GM18868 (cell line): ENCODE measurements around the gene CPT1A.
"Not testable (repeated sequence)": the region's sequence is repeated elsewhere in the genome, so short reads cannot be mapped to it uniquely, and the experiment has no call there.

Experiments used
- ATAC-seq: cut with Tn5 transposase; IDR thresholded peaks from one replicate; pipeline ENCODE4 v1.9.1; 2021; ENCODE audit warnings: mild to moderate bottlenecking, moderate library complexity; ENCODE audit not compliant: unreplicated experiment

CPT1A gene

DNA sequence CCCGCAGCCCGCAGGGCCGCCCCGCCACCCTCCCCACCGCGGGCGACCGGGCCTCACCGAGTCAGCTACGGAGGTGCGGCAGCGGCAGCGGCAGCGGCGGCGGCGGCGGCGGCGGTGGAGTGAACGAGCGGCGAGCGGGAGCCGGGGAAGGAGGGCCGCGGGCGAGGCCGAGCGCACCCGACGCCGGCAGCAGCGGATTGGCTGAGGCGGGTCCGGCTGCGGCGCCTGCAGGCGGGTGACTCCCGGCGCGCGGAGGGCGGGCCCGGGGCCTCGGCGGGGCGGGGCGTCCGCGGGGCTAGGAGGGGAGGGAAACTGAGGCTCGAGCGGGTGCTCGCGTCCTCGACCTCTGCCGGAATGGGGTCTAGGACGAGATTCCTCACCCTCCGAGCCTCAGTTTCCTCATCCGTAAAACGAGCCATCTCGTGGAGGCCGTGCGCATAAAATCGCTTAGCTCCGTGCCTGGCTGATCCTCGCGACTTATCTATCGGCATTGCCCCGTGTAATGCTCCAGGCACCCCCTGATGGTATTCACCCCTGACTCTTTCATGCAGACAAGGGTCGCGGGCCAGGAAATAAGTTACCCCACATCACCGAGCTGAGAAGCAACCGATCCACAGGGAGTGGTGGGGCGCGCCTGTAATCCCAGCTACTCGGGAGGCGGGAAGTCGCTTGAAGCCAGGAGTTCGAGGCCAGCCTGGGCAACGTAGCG, at the start of gene CPT1A:
TSS of gene CPT1A (minus strand) at position 199 of the 709 bp plus-strand sequence. CDS start 26,442 bp downstream, outside the sequence.
- peak; percentile 39 for ATAC-seq

DNA sequence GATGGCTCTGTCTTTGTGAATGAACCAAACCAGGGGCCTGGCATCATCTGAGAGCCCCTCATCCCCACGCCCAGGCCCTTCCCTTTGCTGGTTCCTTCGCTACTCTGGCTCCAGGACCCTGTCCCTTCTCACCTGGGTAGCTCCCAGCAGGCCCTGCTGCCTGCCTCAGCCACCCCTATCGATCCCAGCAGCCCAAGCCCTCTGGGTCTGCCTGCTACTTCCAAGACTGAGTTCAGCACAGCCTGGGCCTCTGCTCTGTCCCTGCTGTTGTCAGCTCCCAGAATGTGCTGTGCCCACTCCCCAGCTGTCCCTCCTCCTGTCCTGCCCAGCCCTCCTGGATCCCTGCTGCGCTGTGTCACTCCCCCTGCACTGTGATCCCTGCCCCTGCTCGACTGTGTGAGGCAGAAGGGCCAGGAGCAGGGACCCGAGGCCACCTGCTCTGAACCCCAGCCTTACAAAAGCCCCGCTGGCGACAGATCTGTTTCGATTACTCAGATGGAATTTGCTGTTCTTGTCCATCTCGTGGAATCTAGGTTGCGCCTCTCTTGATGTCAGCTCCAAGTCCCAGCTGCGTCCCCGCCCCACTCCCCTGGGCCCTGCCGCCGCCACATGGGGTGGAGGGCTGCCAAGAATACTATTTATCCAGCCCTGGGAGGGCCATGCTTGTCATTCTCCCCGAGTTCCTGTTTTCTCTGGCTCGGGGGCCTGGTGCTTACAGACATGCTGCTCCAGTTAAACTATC, 48.9 kb upstream of the CPT1A start:
- ATAC-seq = no peak

DNA sequence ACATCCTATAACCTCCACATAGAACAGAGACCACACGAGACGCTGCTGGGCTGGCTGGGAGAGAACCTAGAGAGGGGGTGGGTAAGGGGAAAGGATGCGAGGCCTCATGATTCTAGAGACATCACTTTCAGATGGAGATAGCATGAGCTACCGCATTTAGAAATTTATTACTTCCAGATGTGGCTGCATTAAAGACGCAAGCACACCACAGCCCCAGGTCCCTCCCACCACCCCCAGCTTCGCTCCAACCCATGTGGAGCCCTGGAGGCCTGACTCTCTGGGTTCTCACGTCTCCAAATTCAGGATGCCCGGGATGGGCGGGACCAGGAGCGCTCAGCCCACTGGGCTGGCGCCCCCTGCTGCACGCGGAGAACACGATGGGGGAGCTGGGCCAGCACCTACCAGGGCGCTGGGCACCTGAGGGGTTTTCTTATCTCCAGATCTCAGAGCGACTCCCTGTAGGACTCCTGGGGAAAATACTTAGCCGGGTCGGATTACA, 48.3 kb upstream of the CPT1A start:
- ATAC-seq = no peak

- ATAC-seq = not testable (repeated sequence)
These were observed 43.1 kb upstream of the CPT1A start for GRCh38 chr11:68884827-68885226.

DNA sequence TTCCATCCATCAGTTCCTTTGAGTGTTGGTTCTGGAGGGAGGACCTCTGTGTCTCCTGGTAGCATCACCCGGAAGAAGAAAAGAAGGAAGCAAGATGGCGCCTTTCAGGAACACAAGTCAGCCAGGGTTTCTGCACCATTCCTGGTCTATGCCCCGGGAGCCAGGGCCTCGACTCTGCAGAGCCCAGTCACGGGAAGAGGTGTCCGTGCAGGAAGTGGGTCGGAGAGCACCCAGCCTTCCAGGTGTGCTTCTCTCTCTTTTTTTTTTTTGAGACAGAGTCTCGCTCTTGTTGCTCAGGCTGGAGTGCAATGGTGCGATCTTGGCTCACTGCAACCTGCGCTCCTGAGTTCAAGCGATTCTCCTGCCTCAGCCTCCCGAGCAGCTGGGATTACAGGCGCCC, 40.7 kb upstream of the CPT1A start:
- ATAC-seq = no peak

DNA sequence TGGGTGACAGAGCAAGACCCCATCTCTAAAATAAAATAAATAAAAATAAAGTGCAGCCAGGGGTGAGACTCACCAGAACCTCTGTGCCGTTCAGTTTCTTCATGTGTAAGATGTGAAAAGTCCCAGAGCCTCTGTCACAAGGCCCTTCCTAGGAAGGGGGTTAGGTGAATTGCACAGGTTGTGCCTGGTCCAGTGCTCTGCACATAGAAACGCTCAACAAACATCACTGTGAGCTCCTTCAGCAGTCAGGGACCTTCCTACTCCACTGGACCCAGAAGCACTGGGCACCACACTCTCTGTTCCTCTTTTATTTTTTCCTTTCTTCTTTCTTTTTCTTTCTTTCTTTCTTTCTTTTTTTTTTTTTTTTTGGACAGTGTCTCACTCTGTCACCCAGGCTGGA, 39.6 kb upstream of the CPT1A start:
- ATAC-seq = no peak

GRCh38 chr11:68880851-68881250, 39.1 kb upstream of the CPT1A start:
- ATAC-seq = no peak

- no peak for ATAC-seq
These were observed 36.3 kb upstream of the CPT1A start for GRCh38 chr11:68878022-68878421.

DNA sequence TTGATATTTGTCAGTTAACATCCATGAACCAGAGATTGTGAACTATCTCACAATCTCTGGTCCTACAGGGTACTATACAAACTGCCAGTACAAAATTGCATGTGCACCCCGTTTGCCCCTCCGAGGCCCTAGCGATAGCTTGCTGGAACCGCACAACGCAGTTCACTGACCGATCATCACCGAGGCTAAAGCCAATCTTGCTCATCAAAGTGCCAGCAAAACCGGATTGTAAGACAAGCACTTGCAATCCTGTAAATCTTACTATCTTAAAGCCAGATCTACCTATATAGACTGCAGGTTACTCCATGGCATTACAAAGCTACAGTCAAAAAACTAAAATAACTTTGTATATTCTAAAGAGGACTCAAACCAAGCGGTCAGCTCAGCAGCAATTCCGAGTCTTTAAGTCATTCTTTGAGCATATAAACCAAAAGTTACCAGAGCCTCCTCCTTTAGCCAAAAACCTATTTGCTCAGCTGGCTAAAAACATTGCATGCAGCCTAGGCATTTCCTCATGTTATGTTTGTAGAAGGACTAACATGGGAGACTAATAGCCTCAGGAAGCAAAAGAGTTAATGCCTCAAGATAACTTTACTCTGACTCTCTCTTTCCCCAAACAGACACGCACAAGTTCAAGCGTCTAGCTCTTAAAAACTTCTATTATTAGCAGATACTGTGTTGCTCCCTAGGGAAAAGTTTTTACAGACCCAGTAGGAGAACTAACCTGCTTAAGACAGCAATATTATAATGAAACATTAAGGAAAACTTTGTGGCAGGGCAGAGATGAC, 30.7 kb upstream of the CPT1A start:
- no peak for ATAC-seq

DNA sequence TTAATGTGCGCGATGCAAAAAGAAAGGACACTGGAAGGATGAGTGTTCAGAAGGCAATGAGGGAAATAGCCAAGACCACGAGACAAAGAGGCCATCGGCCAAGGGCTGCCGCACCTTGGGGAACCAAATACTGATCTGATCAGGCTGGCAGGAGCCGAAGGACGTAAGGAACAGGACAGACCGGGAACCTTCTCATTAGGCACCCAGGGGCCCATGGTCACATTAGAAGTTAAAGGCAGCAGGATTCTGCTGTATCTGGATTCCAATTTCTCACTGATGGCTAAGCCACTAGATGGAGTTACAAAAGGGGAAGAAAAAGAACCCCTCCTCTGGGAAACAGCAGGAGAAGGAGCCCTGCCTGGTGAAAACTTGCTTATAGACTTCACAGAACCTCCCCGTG, 28.8 kb upstream of the CPT1A start:
- no peak for ATAC-seq

- ATAC-seq = no peak
These were observed 26.6 kb upstream of the CPT1A start for GRCh38 chr11:68868221-68868835.

DNA sequence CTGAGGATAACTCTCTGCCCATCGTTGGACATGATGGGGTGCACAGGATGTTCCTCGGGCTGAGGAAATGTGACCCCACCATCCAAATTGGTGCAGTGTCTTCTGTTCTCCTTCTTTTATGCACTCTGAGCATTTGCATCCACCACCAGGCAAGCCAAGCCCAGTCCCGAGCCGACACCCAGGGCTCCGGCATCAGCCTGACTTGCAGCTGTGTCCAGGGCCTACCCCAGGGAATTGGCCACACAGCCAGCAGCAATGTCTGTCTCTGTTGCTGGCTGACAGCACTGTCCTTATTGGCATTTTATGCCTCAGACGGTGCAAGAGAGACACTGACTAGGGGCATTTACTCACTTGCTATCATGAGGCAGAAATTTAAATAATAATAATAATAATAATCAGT, 25.4 kb upstream of the CPT1A start:
- ATAC-seq = no peak

- no peak for ATAC-seq
These were observed 23.5 kb upstream of the CPT1A start for GRCh38 chr11:68865241-68865640.

GRCh38 chr11:68863553-68864265, 22.0 kb upstream of the CPT1A start:
- no peak for ATAC-seq

DNA sequence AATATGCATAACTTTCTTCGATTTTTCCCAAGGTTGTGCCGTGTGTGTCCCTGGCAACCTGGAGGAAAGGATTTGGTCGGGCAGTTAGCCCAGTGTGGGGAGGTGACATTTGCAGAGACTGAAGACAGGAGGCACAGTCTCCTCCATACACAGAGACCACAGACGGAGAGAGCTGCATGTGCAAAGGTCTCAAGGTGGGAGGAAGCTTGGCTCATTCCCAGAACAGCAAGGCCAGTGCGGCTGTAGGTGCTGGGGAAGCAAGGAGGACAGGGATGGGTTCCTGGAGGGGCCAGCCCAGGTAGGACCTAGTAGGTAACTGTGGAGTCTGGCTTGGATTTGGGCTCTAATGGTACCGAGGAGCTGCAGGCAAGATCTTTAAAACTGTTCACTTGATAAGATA, 20.7 kb upstream of the CPT1A start:
- ATAC-seq = no peak

GRCh38 chr11:68859123-68859522, 17.4 kb upstream of the CPT1A start:
- ATAC-seq = no peak

GRCh38 chr11:68857037-68857586, 15.4 kb upstream of the CPT1A start:
- no peak for ATAC-seq

GRCh38 chr11:68856425-68857030, 14.8 kb upstream of the CPT1A start:
- not testable (repeated sequence) for ATAC-seq

DNA sequence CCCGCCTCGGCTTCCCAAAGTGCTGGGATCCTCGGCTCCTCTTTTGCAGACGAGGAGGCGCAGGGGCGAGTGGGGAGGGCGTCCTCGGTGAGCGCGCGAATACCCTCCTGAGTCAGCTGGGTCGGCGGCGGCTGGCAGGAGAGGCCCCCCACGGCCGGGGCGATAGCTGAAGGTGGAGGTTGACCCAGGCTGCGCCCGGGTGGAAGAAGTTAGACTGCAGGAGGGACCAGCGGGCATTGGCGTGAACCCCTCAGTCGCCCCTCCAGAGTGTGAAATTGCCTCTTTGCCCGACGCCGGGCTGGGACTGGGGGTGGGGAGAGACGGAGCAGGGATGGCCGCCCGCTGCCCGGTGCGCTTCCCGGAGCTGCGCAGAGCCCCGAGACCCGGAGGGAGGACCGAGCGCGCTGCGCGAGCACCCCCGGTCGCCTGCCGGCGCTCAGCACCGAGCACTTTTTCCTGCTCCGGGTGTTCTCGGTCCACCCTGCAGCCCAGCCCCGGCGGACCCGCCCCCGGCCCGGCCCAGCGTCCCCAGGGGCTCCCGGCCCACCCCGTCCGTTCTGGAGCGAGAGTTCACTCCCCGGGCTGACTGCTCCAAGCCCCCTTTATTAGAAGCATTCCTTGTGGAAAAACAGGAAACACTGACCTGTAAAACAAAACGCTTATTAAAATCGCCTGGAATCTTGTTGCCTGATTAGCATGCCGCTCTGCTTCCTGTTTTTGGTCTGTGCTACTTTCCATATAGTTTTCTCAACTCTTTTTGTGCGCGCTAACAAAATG, 13.7 kb upstream of the CPT1A start:
- ATAC-seq = no peak
